Right hindlimb (tissue), 1 donor: ENCODE results near the gene ACBD3.

Experiments used
- DNase-seq: peaks from one replicate; pipeline ENCODE4 v3.0.0-alpha.2; 2018

The ACBD3 gene

GRCh38 chr1:226201029-226201593 is 14.6 kb upstream of the ACBD3 start:
- no peak for DNase-seq

- no peak for DNase-seq
Observed at GRCh38 chr1:226199971-226200370, 13.4 kb upstream of the ACBD3 start.

GRCh38 chr1:226195144-226195543 is 8.6 kb upstream of the ACBD3 start:
- DNase-seq: no peak

DNA sequence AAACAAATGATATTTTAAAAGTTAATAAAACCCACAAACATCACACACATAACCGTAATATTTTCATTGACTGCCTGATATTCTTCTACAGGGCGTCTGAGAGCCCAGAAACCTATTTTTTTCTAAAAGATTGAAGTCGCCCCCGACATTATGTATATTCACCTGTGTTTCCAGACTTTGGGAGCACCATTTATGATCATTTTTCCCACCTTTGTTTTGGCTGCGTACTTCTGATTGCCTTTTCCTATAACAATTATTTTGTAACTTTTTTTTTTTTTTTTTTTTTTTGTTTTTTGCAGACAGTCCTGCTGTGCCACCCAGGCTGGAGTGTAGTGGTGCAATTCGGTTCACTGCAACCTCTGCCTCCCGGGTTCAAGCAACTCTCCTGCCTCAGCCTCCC is 839 bp upstream of the ACBD3 start:
- no peak for DNase-seq

DNA sequence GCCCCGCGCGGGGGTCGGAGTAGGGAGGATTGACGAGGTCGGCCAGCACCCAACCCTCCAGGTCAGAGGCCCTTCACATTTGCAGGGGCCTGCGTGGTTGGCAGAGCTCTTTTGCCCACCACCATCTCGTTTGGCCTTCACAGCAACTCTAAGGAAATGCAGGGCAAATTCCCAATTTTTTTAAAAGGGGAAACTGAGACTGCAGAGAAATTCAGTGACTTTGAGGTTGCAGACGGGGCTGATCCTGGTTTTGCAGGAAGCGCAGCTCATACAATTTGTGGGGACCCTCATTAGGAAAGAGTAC is 430 bp upstream of the ACBD3 start:
- DNase-seq: no peak

GRCh38 chr1:226185141-226186036 is 1.2 kb downstream of the ACBD3 start:
- DNase-seq: no peak

- peak; percentile 22 for DNase-seq
Observed at GRCh38 chr1:226181996-226182714, 4.4 kb downstream of the ACBD3 start.

- no peak for DNase-seq
Observed at GRCh38 chr1:226176870-226177269, 9.7 kb downstream of the ACBD3 start.

- DNase-seq: no peak
Observed at GRCh38 chr1:226172589-226172988, 14.0 kb downstream of the ACBD3 start.

GRCh38 chr1:226166341-226166740 is 20.2 kb downstream of the ACBD3 start:
- no peak for DNase-seq

DNA sequence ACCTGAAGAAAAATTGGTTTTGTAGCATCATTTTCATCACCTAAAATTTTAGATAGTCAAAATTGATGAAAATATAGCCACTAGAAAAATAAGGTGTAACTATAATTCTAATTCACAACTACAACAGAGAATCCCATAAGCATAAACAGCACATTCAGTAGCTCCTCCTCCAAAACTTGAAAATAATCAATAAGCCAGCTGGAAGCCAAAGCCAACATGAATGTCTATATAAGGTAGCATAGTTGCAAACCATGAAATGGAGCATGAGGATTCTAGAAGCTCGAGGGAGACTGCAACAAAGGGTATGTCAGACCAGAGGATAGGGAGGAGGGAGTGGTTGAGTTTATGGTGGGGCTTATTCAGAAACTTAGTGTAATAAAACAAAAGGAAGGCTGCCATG is 22.4 kb downstream of the ACBD3 start:
- no peak for DNase-seq

DNA sequence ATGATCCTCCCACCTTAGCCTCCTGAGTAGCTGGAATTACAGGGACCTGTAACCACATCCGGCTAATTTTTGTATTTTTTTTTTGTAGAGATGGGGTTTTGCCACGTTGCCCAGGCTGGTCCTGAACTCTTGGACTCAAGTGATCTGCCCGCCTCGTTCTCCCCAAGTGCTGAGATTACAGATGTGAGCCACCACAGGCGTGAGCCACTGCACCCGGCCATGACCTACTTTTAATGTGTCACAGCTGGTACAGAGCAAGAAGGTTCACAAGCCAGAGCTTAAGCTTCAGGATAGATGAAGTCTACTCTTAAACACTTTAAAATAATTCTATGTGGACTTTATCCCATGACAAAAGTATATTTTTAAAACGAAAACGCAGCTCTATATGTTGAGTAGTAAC is 23.6 kb downstream of the ACBD3 start:
- DNase-seq: no peak

DNA sequence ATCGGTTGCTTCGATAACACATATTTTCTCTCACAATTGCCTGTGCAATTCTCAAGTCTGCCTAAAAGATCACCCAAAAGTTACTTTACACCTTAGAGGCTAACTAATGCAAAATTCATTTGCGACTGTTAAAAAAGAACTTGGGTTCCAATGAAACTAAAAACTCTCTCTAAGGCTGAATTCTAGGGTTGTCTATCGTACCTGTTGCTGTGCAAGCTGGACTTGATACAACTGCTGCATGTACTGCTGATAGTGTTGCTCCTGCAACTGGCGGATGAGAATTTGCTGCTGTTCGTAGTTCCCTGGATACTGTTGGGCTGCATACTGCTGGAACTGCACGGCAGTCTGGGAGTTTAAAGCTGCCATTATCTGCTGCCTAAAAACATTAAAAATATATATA is 27.6 kb downstream of the ACBD3 start:
- DNase-seq: no peak

DNA sequence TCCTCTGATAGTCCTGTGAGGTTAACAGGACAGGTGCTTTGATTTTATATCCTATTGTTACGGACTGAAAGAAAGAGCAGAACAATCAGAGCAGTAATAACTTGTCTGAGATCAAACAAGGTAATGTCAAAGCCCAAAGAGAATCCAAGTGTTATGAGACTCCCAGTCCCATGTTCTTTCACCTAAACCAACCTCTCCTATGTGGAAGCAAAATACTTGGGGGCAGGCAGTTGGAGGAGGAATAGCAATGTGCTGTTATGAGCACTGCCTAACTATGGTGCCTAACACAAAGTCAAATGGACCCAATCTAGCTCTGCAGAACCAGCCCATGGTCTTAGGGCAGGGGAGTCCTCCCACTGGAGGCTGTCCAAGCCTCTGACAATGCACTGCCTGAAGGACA is 28.1 kb downstream of the ACBD3 start:
- no peak for DNase-seq

DNA sequence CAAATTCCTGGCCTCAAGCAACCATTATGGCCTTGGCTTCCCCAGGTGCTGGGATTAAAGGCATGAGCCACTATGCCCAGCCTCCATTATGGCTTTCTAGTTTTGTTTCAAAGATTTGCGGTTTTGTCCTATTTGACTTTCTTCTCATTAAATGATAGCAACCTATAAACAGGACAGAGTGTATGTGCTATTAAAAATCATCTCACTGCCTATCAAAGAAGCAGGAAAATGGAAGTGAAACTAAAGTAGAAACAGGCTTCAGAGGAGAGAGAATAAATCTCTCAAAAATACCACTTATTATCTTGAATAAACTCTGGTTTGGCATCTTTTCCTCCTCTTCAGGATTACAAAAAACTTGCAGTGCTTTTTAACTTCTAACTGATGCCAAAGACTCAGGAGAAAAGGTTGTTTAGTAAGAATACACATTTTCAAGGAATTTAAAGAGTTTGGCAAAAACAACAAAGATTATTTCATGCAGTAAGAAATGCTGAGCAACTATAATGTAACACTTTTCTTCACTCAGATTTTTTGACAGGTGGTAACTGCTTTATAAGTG is 28.7 kb downstream of the ACBD3 start:
- no peak for DNase-seq

DNA sequence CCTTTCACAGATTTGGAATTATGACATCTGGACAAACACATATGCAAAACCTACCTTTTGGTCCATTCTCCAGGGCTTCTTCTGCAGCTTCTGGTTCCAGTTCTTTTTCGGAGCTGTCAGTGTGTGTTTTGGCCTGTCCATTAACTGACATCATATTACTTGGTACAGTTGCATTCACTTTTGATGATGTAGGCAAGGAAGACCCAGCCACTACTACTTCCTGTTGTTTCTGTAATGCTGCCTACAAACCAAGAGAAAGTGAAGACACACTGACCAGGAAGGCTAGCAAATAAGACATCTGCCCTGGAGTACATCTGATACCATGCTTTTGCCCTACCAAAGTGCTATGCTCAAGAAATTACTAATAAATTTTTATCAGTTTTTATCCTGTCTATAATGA is 31.9 kb downstream of the ACBD3 start:
- DNase-seq: no peak

DNA sequence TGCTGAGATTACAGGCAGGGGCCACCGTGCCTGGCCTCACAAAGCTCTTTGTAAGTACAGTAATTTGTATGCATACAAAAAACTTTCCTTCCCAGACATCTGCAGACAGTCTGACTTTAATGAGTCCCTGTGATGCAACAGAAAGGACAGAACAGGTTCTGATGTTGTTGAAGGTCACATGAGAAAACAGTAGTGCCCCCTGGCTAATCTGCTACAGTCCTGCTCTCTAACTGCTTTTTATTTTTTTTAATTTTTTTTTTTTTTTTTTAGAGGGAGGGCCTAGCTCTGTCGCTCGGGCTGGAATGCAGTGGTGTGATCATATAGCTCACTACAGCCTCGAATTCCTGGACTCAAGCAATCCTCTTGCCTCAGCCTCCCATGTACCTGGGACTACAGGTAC is 36.7 kb downstream of the ACBD3 start:
- DNase-seq: no peak

DNA sequence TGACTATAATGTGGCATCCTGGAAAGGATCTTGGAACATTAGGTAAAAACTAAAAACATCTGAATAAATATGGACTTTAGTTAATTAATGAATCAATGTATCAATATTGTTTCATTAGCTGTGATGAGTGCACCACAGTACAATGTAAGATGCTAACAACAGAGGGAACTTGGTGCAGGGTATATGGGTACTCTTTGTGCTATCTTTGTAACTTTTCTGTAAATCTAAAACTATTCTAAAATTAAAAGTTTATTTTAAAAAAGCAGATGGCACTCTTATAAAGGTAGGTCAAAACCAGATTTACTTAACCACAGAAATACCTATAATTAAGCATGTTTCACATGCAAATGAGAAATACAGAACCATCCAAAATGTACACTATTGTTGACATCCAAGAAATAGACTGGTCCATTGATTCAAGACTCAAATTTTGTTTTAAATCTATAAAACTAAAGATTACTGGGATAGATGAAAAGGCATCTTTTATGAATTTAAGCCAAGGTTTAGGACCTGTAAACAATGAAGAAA is 38.4 kb downstream of the ACBD3 start:
- no peak for DNase-seq

- DNase-seq: no peak
Observed at GRCh38 chr1:226144045-226144444, 42.5 kb downstream of the ACBD3 start.

- no peak for DNase-seq
Observed at GRCh38 chr1:226135709-226136108, 50.8 kb downstream of the ACBD3 start.

DNA sequence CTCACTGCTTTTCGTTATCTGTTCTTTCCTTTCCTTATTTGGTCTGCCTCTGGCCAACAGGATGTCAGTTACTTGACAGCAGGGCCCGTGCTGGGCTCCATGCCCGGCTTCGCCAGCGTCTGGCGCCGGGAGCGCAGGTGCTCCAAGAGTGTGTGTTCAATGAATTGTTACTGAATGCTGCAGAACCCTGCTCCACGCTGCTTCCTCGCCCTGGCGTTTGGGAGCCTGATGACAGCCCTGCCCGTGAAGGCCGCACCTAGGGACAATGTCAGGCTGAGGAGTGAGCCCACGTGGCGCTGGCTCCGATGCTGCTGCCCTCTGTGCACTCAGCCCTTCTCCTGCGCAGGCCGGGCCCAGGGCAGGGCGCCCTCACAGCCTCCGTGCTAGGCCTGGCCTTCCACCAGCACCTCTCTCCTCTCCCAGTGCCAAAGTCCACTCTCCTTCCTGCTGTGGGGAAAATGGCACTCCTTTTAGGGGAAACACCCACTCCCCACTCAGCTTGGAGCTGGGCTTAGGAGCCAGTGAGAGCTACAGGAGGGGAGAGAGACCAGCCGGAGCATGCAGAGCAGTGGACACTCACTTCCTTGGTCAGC is 51.4 kb downstream of the ACBD3 start:
- no peak for DNase-seq

GRCh38 chr1:226134170-226135058 is 52.1 kb downstream of the ACBD3 start:
- DNase-seq: no peak
